H9 (cell line): Measurements from ENCODE around the gene LRRC38. TPM values are rescaled to one million over a fixed set of nuclear protein-coding genes. Genes with fewer than 3 reads are reported as not detected.
A peak's percentile ranks its signal among the peaks of the same experiment; 100 is the strongest.

Source experiments
- DNase-seq: peaks from one replicate; pipeline ENCODE4 v3.0.0-alpha.2; 2017
- H2AFZ ChIP-seq: one replicate; pipeline ENCODE4 v1.6.1; 2013; ENCODE audit warnings: mild to moderate bottlenecking, low read length, control low read depth, moderate library complexity
- H2AK5ac ChIP-seq: 2 replicates; pipeline ENCODE4 v1.6.1; 2013; ENCODE audit warnings: low read length, control low read depth, mixed read lengths; ENCODE audit not compliant: insufficient read length
- H2BK120ac ChIP-seq: one replicate; pipeline ENCODE4 v1.6.1; 2013; ENCODE audit warnings: low read depth, mild to moderate bottlenecking, low read length, control low read depth, inconsistent platforms; ENCODE audit not compliant: poor library complexity, severe bottlenecking
- H2BK12ac ChIP-seq: 2 replicates; pipeline ENCODE4 v1.6.1; 2013; ENCODE audit warnings: low read length, control low read depth, mixed read lengths, low read depth; ENCODE audit not compliant: insufficient read length
- H2BK15ac ChIP-seq: 2 replicates; pipeline ENCODE4 v1.6.1; 2013; ENCODE audit warnings: low read depth, low read length, control low read depth
- H2BK20ac ChIP-seq: one replicate; pipeline ENCODE4 v1.6.1; 2013; ENCODE audit warnings: low read depth, mild to moderate bottlenecking, low read length, control low read depth, inconsistent platforms; ENCODE audit not compliant: poor library complexity, severe bottlenecking
- H2BK5ac ChIP-seq: 2 replicates; pipeline ENCODE4 v1.6.1; 2013; ENCODE audit warnings: low read length, control low read depth, mixed read lengths; ENCODE audit not compliant: insufficient read length
- H3K14ac ChIP-seq: 2 replicates; pipeline ENCODE4 v1.6.1; 2013; ENCODE audit warnings: low read length, control low read depth; ENCODE audit not compliant: insufficient read depth
- H3K18ac ChIP-seq: 2 replicates; pipeline ENCODE4 v1.6.1; 2013; ENCODE audit warnings: low read depth, mild to moderate bottlenecking, mixed read lengths, low read length, control low read depth; ENCODE audit not compliant: insufficient read length
- H3K23ac ChIP-seq: 2 replicates; pipeline ENCODE4 v1.6.1; 2013; ENCODE audit warnings: low read length, control low read depth, mixed read lengths, low read depth; ENCODE audit not compliant: insufficient read length
- H3K23me2 ChIP-seq: 2 replicates; pipeline ENCODE4 v1.6.1; 2013; ENCODE audit warnings: low read depth, mild to moderate bottlenecking, mixed read lengths, low read length, control low read depth; ENCODE audit not compliant: insufficient read length, poor library complexity, severe bottlenecking
- H3K27ac ChIP-seq: 2 replicates; pipeline ENCODE4 v1.5.1; 2013; ENCODE audit warnings: low read length, control low read depth, mixed read lengths, low read depth; ENCODE audit not compliant: insufficient read length
- H3K27me3 ChIP-seq: 2 replicates; pipeline ENCODE4 v1.6.1; 2013; ENCODE audit warnings: low read length, control low read depth, inconsistent platforms; ENCODE audit not compliant: insufficient read depth
- H3K4ac ChIP-seq: 2 replicates; pipeline ENCODE4 v1.6.1; 2013; ENCODE audit warnings: low read depth, mild to moderate bottlenecking, control low read depth, inconsistent platforms, low read length, moderate library complexity
- H3K4me1 ChIP-seq: 2 replicates; pipeline ENCODE4 v1.6.1; 2013; ENCODE audit warnings: low read length, control low read depth, inconsistent platforms; ENCODE audit not compliant: insufficient read depth
- H3K4me2 ChIP-seq: 2 replicates; pipeline ENCODE4 v1.6.1; 2013; ENCODE audit warnings: low read length, control low read depth, mixed read lengths; ENCODE audit not compliant: insufficient read length, insufficient read depth
- H3K56ac ChIP-seq: 2 replicates; pipeline ENCODE4 v1.6.1; 2013; ENCODE audit warnings: low read depth, mild to moderate bottlenecking, mixed read lengths, low read length, control low read depth; ENCODE audit not compliant: insufficient read length
- H3K79me1 ChIP-seq: 2 replicates; pipeline ENCODE4 v1.6.1; 2013; ENCODE audit warnings: low read depth, mild to moderate bottlenecking, moderate library complexity, low read length, control low read depth, inconsistent platforms; ENCODE audit not compliant: insufficient read depth, poor library complexity, severe bottlenecking
- H3K79me2 ChIP-seq: 2 replicates; pipeline ENCODE4 v1.6.1; 2013; ENCODE audit warnings: low read length, control low read depth, inconsistent platforms; ENCODE audit not compliant: insufficient read depth
- H3K9ac ChIP-seq: 2 replicates; pipeline ENCODE4 v1.6.1; 2013; ENCODE audit warnings: low read length, control low read depth, mixed read lengths; ENCODE audit not compliant: insufficient read length; ENCODE audit errors: extremely low read depth
- H3K9me3 ChIP-seq: one replicate; pipeline ENCODE4 v1.6.1; 2013; ENCODE audit warnings: low read depth, low read length, inconsistent platforms; ENCODE audit not compliant: control insufficient read depth
- H3T11ph ChIP-seq: one replicate; pipeline ENCODE4 v1.6.1; 2013; ENCODE audit warnings: mild to moderate bottlenecking, low read length, control low read depth, inconsistent platforms
- H4K20me1 ChIP-seq: one replicate; pipeline ENCODE4 v1.6.1; 2013; ENCODE audit not compliant: control insufficient read depth, insufficient read length, insufficient read depth
- H4K5ac ChIP-seq: 2 replicates; pipeline ENCODE4 v1.6.1; 2013; ENCODE audit warnings: low read depth, mild to moderate bottlenecking, mixed read lengths, low read length, control low read depth; ENCODE audit not compliant: insufficient read length
- H4K8ac ChIP-seq: replicated peaks from 2 replicates; pipeline ENCODE4 v1.6.1; 2013; ENCODE audit warnings: low read length, control low read depth, mixed read lengths, low read depth; ENCODE audit not compliant: insufficient read length
- H4K91ac ChIP-seq: 2 replicates; pipeline ENCODE4 v1.6.1; 2013; ENCODE audit warnings: low read depth, mild to moderate bottlenecking, moderate library complexity, mixed read lengths, low read length, control low read depth; ENCODE audit not compliant: insufficient read length
- H3K27ac Mint-ChIP-seq, 3 experiments: 2 replicates in 2 of 3; 3 replicates in 1 of 3; pipeline ENCODE4 v1.8.0; 2020 to 2021; ENCODE audit warnings: mixed read lengths in 3 of 3, mild to moderate bottlenecking in 1 of 3, moderate library complexity in 1 of 3
- H3K27me3 Mint-ChIP-seq: 2 replicates; pipeline ENCODE4 v1.8.0; 2021; ENCODE audit warnings: low read depth, mild to moderate bottlenecking, moderate library complexity, mixed read lengths
- H3K36me3 Mint-ChIP-seq, 3 experiments: 2 replicates in 2 of 3; 3 replicates in 1 of 3; pipeline ENCODE4 v1.8.0; 2020 to 2021; ENCODE audit warnings: low read depth in 3 of 3, mixed read lengths in 3 of 3; ENCODE audit not compliant: insufficient read depth in 1 of 3
- H3K4me1 Mint-ChIP-seq, 2 experiments: 2 replicates each; pipeline ENCODE4 v1.8.0; 2020; ENCODE audit warnings: mixed read lengths in 2 of 2
- H3K4me3 Mint-ChIP-seq, 2 experiments: 2 replicates in 1 of 2; 3 replicates in 1 of 2; pipeline ENCODE4 v1.8.0; 2020 to 2021; ENCODE audit warnings: mild to moderate bottlenecking in 2 of 2, mixed read lengths in 2 of 2, moderate library complexity in 1 of 2
- H3K9me3 Mint-ChIP-seq, 2 experiments: 2 replicates in 1 of 2; 3 replicates in 1 of 2; pipeline ENCODE4 v1.8.0; 2020; ENCODE audit warnings: mild to moderate bottlenecking in 2 of 2, mixed read lengths in 2 of 2, moderate library complexity in 1 of 2
- CTCF ChIP-seq: fragments of 200-600 bp; sonication (generic); conservative IDR thresholded peaks from 3 replicates; pipeline ENCODE4 v1.8.0; 2021; ENCODE audit warnings: antibody characterized with exemption, mild to moderate bottlenecking
- WGBS: extraction: QIAGEN DNeasy Blood & Tissue Kit; methylation state at CpG from one replicate; pipeline ENCODE4 v1.1.7; 2013; ENCODE audit warnings: missing lambda C conversion rate, low lambda C conversion rate, mixed read lengths; ENCODE audit not compliant: insufficient read length; ENCODE audit errors: extremely low coverage; 5-methylcytosine and 5-hydroxymethylcytosine counted together
- total RNA-seq: library from RNA; stranded (reverse); gene quantifications from 2 replicates; pipeline ENCODE4 v1.2.1, GENCODE V29; 2021

The LRRC38 gene
- total RNA-seq, 1 experiment from 2014 or later: 0.72 TPM

- no peak overlapping the region for H2BK15ac ChIP-seq
- no peak overlapping the region for H3K56ac ChIP-seq
- H3K4me2 ChIP-seq: no peak overlapping the region
- no peak overlapping the region for H2AFZ ChIP-seq
- no peak overlapping the region for H2BK12ac ChIP-seq
- peaks cover 1% of the 10 kb centered on the region for H3K27me3 Mint-ChIP-seq
- no peak overlapping the region for H4K8ac ChIP-seq
- TF ChIP-seq CTCF: peak; percentile 27; the same call in 1 of the 3 replicates
- H3K4me3 Mint-ChIP-seq: no peak overlapping the region
- H3K9me3 Mint-ChIP-seq: no peaks in the 10 kb centered on the region
- no peak overlapping the region for H3K23ac ChIP-seq
- H2BK120ac ChIP-seq: no peak overlapping the region
- no peak overlapping the region for H2AK5ac ChIP-seq
- no peak overlapping the region for H2BK20ac ChIP-seq
- no CpG with 5 or more reads among the region's 20 CpGs for WGBS
- H3K9me3 ChIP-seq: no peaks in the 10 kb centered on the region
- H3K79me1 ChIP-seq: no peaks in the 10 kb centered on the region
- no peaks in the 10 kb centered on the region for H3K36me3 Mint-ChIP-seq
- H3K23me2 ChIP-seq: no peaks in the 10 kb centered on the region
- no peaks in the 10 kb centered on the region for H3K79me2 ChIP-seq
- no peak overlapping the region for H3K27ac ChIP-seq
- no peak overlapping the region for H3K4ac ChIP-seq
- H3K27me3 ChIP-seq: no peaks in the 10 kb centered on the region
- H4K5ac ChIP-seq: no peak overlapping the region
- H3K9ac ChIP-seq: no peak overlapping the region
- no peaks in the 10 kb centered on the region for H4K20me1 ChIP-seq
- H3K27ac Mint-ChIP-seq: peak overlapping the region in 2 of 3 experiments; percentile 18 to 92; a peak in 3 of 7 replicates
- no peak overlapping the region for H3T11ph ChIP-seq
- H3K14ac ChIP-seq: no peak overlapping the region; the same call in 1 of the 2 replicates
- peaks cover 0 to 9% of the 10 kb centered on the region in 2 experiments; a peak in 2 of 4 replicates for H3K4me1 Mint-ChIP-seq
- no peak for DNase-seq
- H4K91ac ChIP-seq: no peak overlapping the region
- no peak overlapping the region for H2BK5ac ChIP-seq
- no peaks in the 10 kb centered on the region for H3K4me1 ChIP-seq
- no peak overlapping the region for H3K18ac ChIP-seq
Observed at GRCh38 chr1:13543451-13544220, 29.8 kb upstream of the LRRC38 start.
